HepG2 (cell line): ENCODE measurements around the gene RHEBL1. TPM values are rescaled to one million over a fixed set of nuclear protein-coding genes. Genes with fewer than 3 reads are reported as not detected.

Experiments
- BCL6 ChIP-seq: IDR thresholded peaks from 2 replicates; pipeline ENCODE4 v1.6.1; 2016; ENCODE audit warnings: missing genetic modification reagents, missing compliant biosample characterization
- BRCA1 ChIP-seq: sonication (generic); formaldehyde crosslinking; IDR thresholded peaks from 2 replicates; pipeline ENCODE4 v1.4.0; 2020; ENCODE audit warnings: missing genetic modification reagents
- CBFB ChIP-seq: sonication (generic); formaldehyde crosslinking; IDR thresholded peaks from 2 replicates; pipeline ENCODE4 v1.4.0; 2020; ENCODE audit warnings: missing genetic modification reagents
- EP300 ChIP-seq, 3 experiments: sonication (generic) in 1 of 3; formaldehyde crosslinking in 1 of 3; IDR thresholded peaks; 2 replicates each; pipeline versions ENCODE4 v1.5.1 to v1.6.1; 2011 to 2020; ENCODE audit warnings: low read depth in 2 of 3, low read length in 2 of 3, borderline replicate concordance in 1 of 3, improper control_type of control experiment in 1 of 3, mild to moderate bottlenecking in 1 of 3, missing genetic modification reagents in 1 of 3, moderate library complexity in 1 of 3
- GPBP1L1 ChIP-seq: sonication (generic); formaldehyde crosslinking; IDR thresholded peaks from 2 replicates; pipeline ENCODE4 v1.5.0; 2020; ENCODE audit warnings: mild to moderate bottlenecking, missing genetic modification reagents
- JDP2 ChIP-seq: sonication (generic); formaldehyde crosslinking; IDR thresholded peaks from 2 replicates; pipeline ENCODE4 v1.8.1; 2022; ENCODE audit warnings: missing genetic modification reagents, borderline replicate concordance
- MBD4 ChIP-seq: IDR thresholded peaks from 2 replicates; pipeline ENCODE4 v1.6.1; 2012; ENCODE audit warnings: low read length, inconsistent platforms, borderline replicate concordance
- MLLT10 ChIP-seq: sonication (generic); formaldehyde crosslinking; IDR thresholded peaks from 2 replicates; pipeline ENCODE4 v1.4.0; 2020; ENCODE audit warnings: missing genetic modification reagents
- NFE2 ChIP-seq: sonication (generic); formaldehyde crosslinking; IDR thresholded peaks from 2 replicates; pipeline ENCODE4 v1.4.0; 2020; ENCODE audit warnings: missing genetic modification reagents
- NFIB ChIP-seq: sonication (generic); formaldehyde crosslinking; IDR thresholded peaks from 2 replicates; pipeline ENCODE4 v1.9.0; 2021; ENCODE audit warnings: missing genetic modification reagents, mild to moderate bottlenecking, borderline replicate concordance
- NFRKB ChIP-seq: fragments of 450-650 bp; IDR thresholded peaks from 2 replicates; pipeline ENCODE4 v1.6.1; 2017
- ONECUT2 ChIP-seq: sonication (generic); formaldehyde crosslinking; IDR thresholded peaks from 2 replicates; pipeline ENCODE4 v1.4.0; 2020; ENCODE audit warnings: missing genetic modification reagents
- PPARG ChIP-seq: conservative IDR thresholded peaks from 2 replicates; pipeline ENCODE4 v1.6.1; 2016; ENCODE audit warnings: missing biosample characterization, missing genetic modification reagents
- RAD51 ChIP-seq: fragments of 450-650 bp; IDR thresholded peaks from 2 replicates; pipeline ENCODE4 v1.6.1; 2016; ENCODE audit warnings: borderline replicate concordance
- SIN3A ChIP-seq: IDR thresholded peaks from 2 replicates; pipeline ENCODE4 v1.6.1; 2011; ENCODE audit warnings: low read depth, mild to moderate bottlenecking, control low read depth, low read length, borderline replicate concordance
- SNAPC2 ChIP-seq: sonication (generic); formaldehyde crosslinking; IDR thresholded peaks from 2 replicates; pipeline ENCODE4 v1.8.1; 2022; ENCODE audit warnings: mild to moderate bottlenecking, missing genetic modification reagents
- SP4 ChIP-seq: sonication (generic); formaldehyde crosslinking; IDR thresholded peaks from 2 replicates; pipeline ENCODE4 v1.8.1; 2023; ENCODE audit warnings: mild to moderate bottlenecking, missing genetic modification reagents
- TSC22D2 ChIP-seq: sonication (generic); formaldehyde crosslinking; IDR thresholded peaks from 2 replicates; pipeline ENCODE4 v1.5.1; 2020; ENCODE audit warnings: missing genetic modification reagents, mild to moderate bottlenecking, borderline replicate concordance
- ZBTB20 ChIP-seq: sonication (generic); formaldehyde crosslinking; IDR thresholded peaks from 2 replicates; pipeline ENCODE4 v1.8.1; 2023; ENCODE audit warnings: missing genetic modification reagents, low read depth, mild to moderate bottlenecking, borderline replicate concordance
- ZFYVE20 ChIP-seq: sonication (generic); formaldehyde crosslinking; IDR thresholded peaks from 2 replicates; pipeline ENCODE4 v1.8.0; 2023; ENCODE audit warnings: low read depth, mild to moderate bottlenecking, moderate library complexity, missing genetic modification reagents, borderline replicate concordance
- ZKSCAN8 ChIP-seq: IDR thresholded peaks from 2 replicates; pipeline ENCODE4 v1.6.1; 2016; ENCODE audit warnings: borderline replicate concordance, missing genetic modification reagents, missing compliant biosample characterization
- ZNF230 ChIP-seq: sonication (generic); formaldehyde crosslinking; IDR thresholded peaks from 2 replicates; pipeline ENCODE4 v1.4.0; 2020; ENCODE audit warnings: mild to moderate bottlenecking, missing genetic modification reagents
- ZNF235 ChIP-seq: sonication (generic); formaldehyde crosslinking; IDR thresholded peaks from 2 replicates; pipeline ENCODE4 v1.8.1; 2023; ENCODE audit warnings: mild to moderate bottlenecking, missing genetic modification reagents, borderline replicate concordance
- ZNF24 ChIP-seq: fragments of 450-650 bp; IDR thresholded peaks from 2 replicates; pipeline ENCODE4 v1.6.1; 2017; ENCODE audit warnings: antibody characterized with exemption, mild to moderate bottlenecking
- ZNF337 ChIP-seq: sonication (generic); formaldehyde crosslinking; IDR thresholded peaks from 2 replicates; pipeline ENCODE4 v1.5.1; 2020; ENCODE audit warnings: missing genetic modification reagents, low read depth, mild to moderate bottlenecking, borderline replicate concordance
- ZNF34 ChIP-seq: sonication (generic); formaldehyde crosslinking; IDR thresholded peaks from 2 replicates; pipeline ENCODE4 v1.4.0; 2020; ENCODE audit warnings: mild to moderate bottlenecking, missing genetic modification reagents, borderline replicate concordance
- ZNF558 ChIP-seq: sonication (generic); formaldehyde crosslinking; IDR thresholded peaks from 2 replicates; pipeline ENCODE4 v1.9.0; 2022; ENCODE audit warnings: mild to moderate bottlenecking, missing genetic modification reagents, borderline replicate concordance
- ZNF629 ChIP-seq: sonication (generic); formaldehyde crosslinking; conservative IDR thresholded peaks from 2 replicates; pipeline ENCODE4 v1.5.0; 2020; ENCODE audit warnings: missing genetic modification reagents
- ZNF678 ChIP-seq: sonication (generic); formaldehyde crosslinking; IDR thresholded peaks from 2 replicates; pipeline ENCODE4 v1.4.0; 2020; ENCODE audit warnings: mild to moderate bottlenecking, missing genetic modification reagents
- polyA plus RNA-seq, 8 experiments: library from polyadenylated mRNA; depleted of rRNA in 3 of 8; stranded (reverse) in 7 of 8; unstranded in 1 of 8; fragments of >200 nt; fragmentation: Illumina TruSeq in 4 of 8; extraction: Trizol in 4 of 8; gene quantifications; 2 replicates each; pipeline versions ENCODE4 v1.2.1 to v1.2.3, GENCODE V29; 2011 to 2016; ENCODE audit warnings: low read depth in 4 of 8, missing spikeins in 1 of 8, mixed read lengths in 1 of 8; ENCODE audit not compliant: insufficient read depth in 1 of 8
- total RNA-seq, 5 experiments: library from RNA; depleted of rRNA; stranded (reverse); fragments of >200 nt; fragmentation: Illumina TruSeq; extraction: Trizol; gene quantifications; 2 replicates each; pipeline ENCODE4 v1.2.3, GENCODE V29; 2016; ENCODE audit warnings: low read depth in 1 of 5

RHEBL1 gene
- total and polyA plus RNA-seq, 2 of the 13 experiments (the other 11 are each of a cell fraction or from before 2014, with no cell fraction given): 1.4 to 2.5 TPM

GRCh38 chr12:49018261-49019119 is 51.3 kb downstream of the RHEBL1 start, which contains the start of gene PRKAG1 (continued):
- TF ChIP-seq NFE2 (CRISPR knock-in tag) (no peak), PPARG (peak; percentile 68; the same call in 1 of the 2 replicates), SNAPC2 (CRISPR knock-in tag) (no peak), RAD51 (no peak), BCL6 (peak; percentile 50; the same call in 1 of the 2 replicates), ZNF230 (CRISPR knock-in tag) (peak; percentile 62; the same call in 1 of the 2 replicates), EP300 (IDR thresholded peaks at IDR 0.05; ENCODE audit: low read depth in 2 of 2, low read length in 2 of 2) (peak in 1 of 2 experiments; percentile 24; a peak in 1 of 4 replicates), EP300 (CRISPR knock-in tag; IDR thresholded peaks at IDR 0.05; ENCODE audit: borderline replicate concordance) (peak; percentile 12; the same call in 1 of the 2 replicates), ZKSCAN8 (CRISPR knock-in tag) (peak; percentile 45; the same call in 1 of the 2 replicates), ZNF678 (CRISPR knock-in tag) (no peak), ZFYVE20 (CRISPR knock-in tag) (no peak), ONECUT2 (CRISPR knock-in tag) (no peak), ZNF558 (CRISPR knock-in tag) (0 out of 2 replicates have a peak, but pooled peaks have one; percentile 31), ZNF337 (no peak), SIN3A (peak; percentile 73; the same call in 1 of the 2 replicates), ZNF629 (CRISPR knock-in tag) (no peak), SP4 (CRISPR knock-in tag) (peak; percentile 81), ZNF34 (CRISPR knock-in tag) (no peak; the same call in 1 of the 2 replicates), CBFB (peak; percentile 62; the same call in 1 of the 2 replicates), MLLT10 (CRISPR knock-in tag) (no peak), BRCA1 (CRISPR knock-in tag) (no peak), MBD4 (no peak), ZNF24 (no peak), NFRKB (no peak), NFIB (no peak), ZBTB20 (CRISPR knock-in tag) (no peak), GPBP1L1 (CRISPR knock-in tag) (no peak), TSC22D2 (peak; percentile 62; the same call in 1 of the 2 replicates), ZNF235 (CRISPR knock-in tag) (peak; percentile 66; the same call in 1 of the 2 replicates), JDP2 (no peak)
